GM19395 (cell line): ENCODE results near the gene SETD1A.
"Not testable (repeated sequence)": the region's sequence is repeated elsewhere in the genome, so short reads cannot be mapped to it uniquely, and the experiment has no call there.

Source experiments
- ATAC-seq: cut with Tn5 transposase; IDR thresholded peaks from one replicate; pipeline ENCODE4 v1.9.1; 2021; ENCODE audit warnings: mild to moderate bottlenecking, moderate library complexity; ENCODE audit not compliant: unreplicated experiment

SETD1A gene

DNA sequence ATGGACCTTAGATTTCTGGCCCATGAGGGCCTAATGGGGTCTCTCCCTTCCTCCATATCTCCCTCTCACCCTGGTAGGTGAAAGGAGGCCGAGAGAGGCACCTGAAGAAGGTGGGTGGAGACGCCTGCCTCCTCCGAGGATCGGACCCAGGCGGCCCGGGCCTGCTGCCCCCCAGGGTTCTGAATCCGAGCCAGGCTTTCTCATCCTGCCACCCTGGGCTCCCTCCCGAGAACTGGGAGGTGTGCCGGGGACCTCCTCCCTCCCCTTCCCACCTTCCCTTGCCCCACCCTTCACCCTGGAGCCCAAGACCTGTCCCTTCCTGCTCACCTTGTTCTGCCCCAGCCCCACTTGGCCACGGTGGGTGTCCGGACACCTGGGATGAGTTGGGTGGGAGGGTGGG lies 29.2 kb upstream of the SETD1A start:
- ATAC-seq: no peak

- ATAC-seq: no peak
These were observed 28.4 kb upstream of the SETD1A start for GRCh38 chr16:30929167-30929566.

DNA sequence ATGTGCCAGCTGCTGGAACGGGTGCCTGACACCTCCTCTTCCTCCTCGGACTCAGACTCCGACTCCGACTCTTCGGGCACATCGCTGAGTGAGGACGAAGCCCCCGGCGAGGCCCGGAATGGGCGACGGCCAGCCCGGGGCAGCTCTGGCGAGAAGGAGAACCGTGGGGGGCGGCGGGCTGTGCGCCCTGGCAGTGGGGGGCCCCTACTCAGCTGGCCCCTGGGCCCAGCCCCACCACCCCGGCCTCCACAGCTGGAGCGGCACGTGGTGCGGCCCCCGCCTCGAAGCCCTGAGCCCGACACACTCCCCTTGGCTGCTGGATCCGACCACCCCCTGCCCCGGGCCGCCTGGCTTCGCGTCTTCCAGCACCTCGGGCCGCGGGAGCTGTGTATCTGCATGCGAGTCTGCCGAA lies 27.4 kb upstream of the SETD1A start:
- ATAC-seq: no peak

GRCh38 chr16:30931068-30931650 lies 26.4 kb upstream of the SETD1A start:
- ATAC-seq: no peak

DNA sequence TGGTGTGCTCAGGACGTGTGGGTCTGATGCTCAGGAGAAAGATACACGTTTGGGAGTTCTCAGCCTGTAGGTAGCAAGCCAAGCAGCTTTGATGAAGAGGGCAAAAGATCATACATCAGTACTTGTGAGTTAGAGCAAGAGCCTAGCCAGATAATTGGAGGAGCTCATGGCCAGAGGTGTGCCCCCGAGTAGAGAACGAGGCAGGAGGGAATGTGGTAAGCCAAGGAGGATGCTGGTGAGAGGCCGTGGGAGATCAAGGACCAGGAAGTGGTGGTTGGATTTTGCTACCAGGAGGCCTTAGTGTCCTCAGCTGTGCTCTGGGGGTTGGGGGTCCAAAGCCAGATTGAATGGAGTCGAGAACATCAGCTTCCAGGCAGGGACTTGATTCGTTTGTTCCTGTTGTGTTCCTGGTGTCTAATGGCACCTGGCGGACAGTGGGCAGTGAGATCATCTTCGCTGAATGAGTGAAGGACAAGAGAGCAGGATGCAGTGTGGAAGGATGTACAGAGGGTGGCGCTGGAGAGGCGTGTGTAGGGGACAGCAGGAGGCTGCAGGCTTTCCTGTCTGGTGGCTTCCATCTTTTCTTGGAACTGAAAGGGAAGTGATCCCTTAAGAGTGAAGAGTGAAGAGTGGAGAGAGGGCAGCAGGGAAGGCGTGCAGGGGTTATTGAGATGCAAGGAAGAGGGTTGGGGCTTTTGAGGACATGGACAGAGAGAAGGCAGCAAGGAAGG lies 22.6 kb upstream of the SETD1A start:
- ATAC-seq: no peak

DNA sequence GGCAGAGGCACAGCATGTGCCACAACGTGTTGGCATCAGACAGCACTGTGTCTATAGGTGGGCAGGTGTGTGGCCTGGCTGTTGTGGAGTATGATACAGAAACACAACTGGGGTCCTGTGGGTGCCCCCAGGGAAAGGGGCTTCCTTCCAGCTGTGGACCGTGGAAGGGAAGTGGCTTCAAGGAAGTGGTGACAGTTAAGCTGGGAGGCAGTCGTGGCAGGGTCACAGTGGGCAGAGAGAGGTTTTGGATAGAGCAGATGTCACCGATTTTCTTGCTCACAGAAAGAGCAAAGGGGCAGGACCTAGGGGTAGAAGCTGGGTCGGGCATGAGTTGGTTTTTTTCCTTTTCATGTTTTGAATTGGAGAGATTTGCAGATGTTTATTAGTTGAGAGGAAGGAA lies 19.9 kb upstream of the SETD1A start:
- ATAC-seq: no peak

DNA sequence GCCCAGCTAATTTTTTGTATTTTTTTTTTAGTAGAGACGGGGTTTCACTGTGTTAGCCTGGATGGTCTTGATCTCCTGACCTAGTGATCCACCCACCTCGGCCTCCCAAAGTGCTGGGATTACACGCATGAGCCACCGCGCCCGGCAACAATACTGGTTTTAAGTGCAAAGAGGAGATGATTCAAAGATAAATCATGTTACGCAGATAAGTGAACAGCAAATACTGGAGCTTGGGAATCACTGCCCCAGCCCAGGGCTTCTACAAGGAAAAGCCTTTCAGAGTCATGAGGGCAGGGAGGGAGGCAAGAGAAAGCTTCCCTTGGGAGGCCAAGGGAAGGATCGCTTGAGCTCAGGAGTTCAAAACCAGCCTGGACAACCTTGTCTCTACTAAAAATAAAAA lies 18.0 kb upstream of the SETD1A start:
- ATAC-seq: not testable (repeated sequence)

- ATAC-seq: peak; percentile 89
These were observed 15.7 kb upstream of the SETD1A start for GRCh38 chr16:30941600-30942425.

GRCh38 chr16:30942426-30942806 lies 15.1 kb upstream of the SETD1A start:
- ATAC-seq: peak; percentile 3

- ATAC-seq: no peak
These were observed 13.2 kb upstream of the SETD1A start for GRCh38 chr16:30944352-30944751.

- no peak for ATAC-seq
These were observed 10.6 kb upstream of the SETD1A start for GRCh38 chr16:30946671-30947540.

DNA sequence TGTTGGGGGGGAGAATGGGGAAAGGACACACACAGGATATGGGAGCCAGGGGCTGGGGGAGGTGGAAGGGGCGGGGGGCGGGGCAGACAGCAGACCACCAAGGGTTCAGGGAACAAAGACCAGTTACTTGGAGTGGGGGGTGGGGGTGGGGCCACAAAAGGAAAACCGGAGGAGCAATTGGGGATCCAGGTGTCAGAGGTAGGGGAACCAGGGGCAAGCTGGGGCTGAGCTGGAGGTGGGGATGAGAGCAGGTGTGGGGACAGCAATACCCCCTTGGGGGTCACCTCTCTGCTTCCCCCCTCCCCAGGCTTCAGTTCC lies 10.1 kb upstream of the SETD1A start:
- no peak for ATAC-seq

DNA sequence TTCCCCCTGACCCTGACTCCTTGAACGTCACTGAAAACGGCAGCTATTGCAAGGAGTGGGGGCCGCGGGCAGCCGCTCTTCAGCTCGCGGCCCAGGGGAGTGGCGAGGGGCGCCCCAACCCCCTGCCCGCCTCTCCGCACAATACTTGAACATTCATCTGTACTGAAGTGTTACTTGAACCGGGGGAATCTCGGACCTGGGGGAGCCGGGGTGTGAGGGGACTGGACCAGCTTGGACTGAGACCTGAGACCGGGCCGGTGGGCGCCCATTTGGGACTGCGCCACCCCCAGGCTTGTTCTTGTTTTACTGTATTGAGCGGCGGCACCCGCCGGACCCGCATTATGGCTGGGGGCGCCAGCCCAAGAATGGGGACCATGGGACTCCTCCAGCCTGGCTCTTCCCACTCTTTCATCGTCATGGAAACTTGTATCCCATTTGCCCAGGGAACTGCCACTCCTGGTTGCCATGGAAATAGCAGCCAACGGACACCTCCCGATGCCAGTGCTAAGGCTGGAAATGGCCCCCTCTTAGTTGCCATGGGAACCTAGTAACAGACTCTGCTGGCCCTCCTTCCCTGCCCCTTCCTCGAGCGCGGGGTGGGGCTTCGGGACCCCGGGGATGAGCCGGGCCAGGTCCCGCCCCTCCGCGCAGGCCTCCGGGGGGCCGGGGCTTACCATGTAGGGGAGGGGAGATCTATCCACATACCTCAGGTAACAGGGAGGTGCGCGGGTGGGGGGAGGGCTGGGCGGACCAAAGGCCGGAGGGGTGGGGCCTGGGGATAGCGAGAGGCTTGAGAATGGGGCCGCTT lies 9.5 kb upstream of the SETD1A start:
- peak; percentile 24 for ATAC-seq

- peak; percentile 58 for ATAC-seq
These were observed 8.6 kb upstream of the SETD1A start, which contains the start of gene ORAI3 for GRCh38 chr16:30948667-30949649. Gene ORAI3, plus strand, starts transcription at chr16:30949068. Its CDS starts 222 bp downstream, at chr16:30949290.

GRCh38 chr16:30949650-30950515 lies 7.7 kb upstream of the SETD1A start:
- peak; percentile 55 for ATAC-seq

DNA sequence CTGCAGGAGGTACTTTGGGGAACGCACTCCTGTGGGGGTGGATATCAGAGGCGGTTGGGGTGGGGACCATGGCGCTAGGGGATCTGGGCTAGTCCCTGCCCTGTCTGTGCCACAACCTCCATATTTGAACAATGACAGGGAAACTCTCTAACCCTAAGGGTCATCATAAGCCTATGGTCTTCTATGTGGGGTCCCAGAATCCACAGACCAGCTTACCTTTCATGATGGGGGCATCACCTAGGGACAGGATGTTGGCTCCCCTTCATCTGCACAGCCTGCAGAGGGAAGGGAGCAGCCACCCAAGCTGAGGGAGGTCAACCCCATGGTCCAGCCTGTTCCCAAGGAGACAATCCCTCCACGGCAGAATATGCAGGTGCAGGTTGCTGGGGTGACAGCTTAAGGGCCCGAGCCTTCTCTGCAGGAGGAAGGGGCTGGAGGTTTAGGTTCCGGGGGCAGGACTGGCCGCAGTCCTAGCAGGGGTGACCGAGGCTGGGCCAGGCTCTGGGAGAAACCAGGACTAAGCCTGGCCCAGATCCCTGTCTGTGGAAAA lies 7.0 kb upstream of the SETD1A start:
- ATAC-seq: no peak

- no peak for ATAC-seq
These were observed 6.4 kb upstream of the SETD1A start for GRCh38 chr16:30951193-30951592.

- ATAC-seq: no peak
These were observed 5.8 kb upstream of the SETD1A start for GRCh38 chr16:30951750-30952149.
